CD4-positive, alpha-beta T cell treated with Interleukin-6 for 4 hours (primary cell): Measurements from ENCODE around the gene SOBP.
A peak's percentile ranks its signal among the peaks of the same experiment; 100 is the strongest.

Source experiments
- DNase-seq: peaks from one replicate; pipeline ENCODE4 v3.0.0-alpha.2; 2020; ENCODE audit warnings: mixed read lengths

The SOBP gene

GRCh38 chr6:107666084-107666980 lies 176.4 kb downstream of the SOBP start:
- no peak for DNase-seq

- DNase-seq: no peak
These were observed 177.2 kb downstream of the SOBP start for GRCh38 chr6:107666981-107667601.

GRCh38 chr6:107667790-107668189 lies 177.9 kb downstream of the SOBP start:
- no peak for DNase-seq

GRCh38 chr6:107668743-107669474 lies 179.0 kb downstream of the SOBP start:
- DNase-seq: peak; percentile 42

- peak; percentile 24 for DNase-seq
These were observed 180.9 kb downstream of the SOBP start for GRCh38 chr6:107670792-107671199.

GRCh38 chr6:107673076-107673494 lies 183.2 kb downstream of the SOBP start:
- DNase-seq: no peak

- DNase-seq: peak; percentile 94
These were observed 185.2 kb downstream of the SOBP start for GRCh38 chr6:107674995-107675738.

GRCh38 chr6:107676042-107676441 lies 186.1 kb downstream of the SOBP start:
- no peak for DNase-seq

- no peak for DNase-seq
These were observed 187.5 kb downstream of the SOBP start for GRCh38 chr6:107677399-107677798.

GRCh38 chr6:107679457-107679856 lies 189.5 kb downstream of the SOBP start:
- DNase-seq: no peak

GRCh38 chr6:107682721-107683120 lies 192.8 kb downstream of the SOBP start:
- DNase-seq: no peak

- no peak for DNase-seq
These were observed 193.3 kb downstream of the SOBP start for GRCh38 chr6:107683183-107683582.

- no peak for DNase-seq
These were observed 195.1 kb downstream of the SOBP start for GRCh38 chr6:107684996-107685395.

- DNase-seq: no peak
These were observed 199.3 kb downstream of the SOBP start for GRCh38 chr6:107689190-107689589.

- DNase-seq: no peak
These were observed 200.2 kb downstream of the SOBP start for GRCh38 chr6:107689951-107690642.

GRCh38 chr6:107690643-107691061 lies 200.7 kb downstream of the SOBP start:
- no peak for DNase-seq

GRCh38 chr6:107691062-107691751 lies 201.3 kb downstream of the SOBP start:
- DNase-seq: no peak

GRCh38 chr6:107692351-107692750 lies 202.4 kb downstream of the SOBP start:
- DNase-seq: no peak

GRCh38 chr6:107695061-107695720 lies 205.3 kb downstream of the SOBP start:
- DNase-seq: no peak

GRCh38 chr6:107697682-107698081 lies 207.8 kb downstream of the SOBP start:
- no peak for DNase-seq

GRCh38 chr6:107698146-107698545 lies 208.2 kb downstream of the SOBP start:
- no peak for DNase-seq
